Breast epithelium (tissue), 4 donors: Measurements from ENCODE around the gene CLNK. TPM values are rescaled to one million over a fixed set of nuclear protein-coding genes. Genes with fewer than 3 reads are reported as not detected.

ENCODE experiments used
- DNase-seq, 2 donors: peaks; one replicate each; pipeline ENCODE4 v3.0.0-alpha.2; 2019; ENCODE audit warnings: low spot score in 2 of 2
- H3K27ac ChIP-seq, 2 donors: fragments of 200-600 bp; sonication (generic) in 1 of 2; one replicate each; pipeline ENCODE4 v1.5.1; 2016 to 2019; ENCODE audit warnings: mild to moderate bottlenecking in 1 of 2
- H3K27me3 ChIP-seq, 2 donors: fragments of 200-600 bp; sonication (generic) in 1 of 2; one replicate each; pipeline versions ENCODE4 v1.5.1 to v1.6.0; 2017 to 2019; ENCODE audit warnings: control low read depth in 1 of 2, mild to moderate bottlenecking in 1 of 2
- H3K36me3 ChIP-seq: fragments of 200-600 bp; one replicate; pipeline ENCODE4 v1.5.1; 2019
- H3K4me1 ChIP-seq, 2 donors: fragments of 200-600 bp; sonication (generic); one replicate each; pipeline ENCODE4 v1.5.1; 2016 to 2019; ENCODE audit warnings: control low read depth in 1 of 2
- H3K4me3 ChIP-seq, 3 donors: fragments of 200-600 bp; sonication (generic); 1 replicate in 2 of 3; 2 replicates in 1 of 3; pipeline ENCODE4 v1.5.1; 2016 to 2019; ENCODE audit warnings: mild to moderate bottlenecking in 3 of 3, moderate library complexity in 2 of 3
- H3K9me3 ChIP-seq, 2 donors: fragments of 200-600 bp; sonication (generic) in 1 of 2; one replicate each; pipeline ENCODE4 v1.5.1; 2016 to 2019; ENCODE audit warnings: control low read depth in 1 of 2
- CTCF ChIP-seq, 3 donors: fragments of 450-650 bp; IDR thresholded peaks; one replicate each; pipeline ENCODE4 v1.5.1; 2016 to 2017; ENCODE audit warnings: antibody characterized with exemption in 3 of 3, mild to moderate bottlenecking in 3 of 3, moderate library complexity in 3 of 3
- POLR2A ChIP-seq: fragments of 450-650 bp; IDR thresholded peaks from one replicate; pipeline ENCODE4 v1.6.1; 2016; ENCODE audit warnings: antibody characterized with exemption, mild to moderate bottlenecking, moderate library complexity
- POLR2AphosphoS5 ChIP-seq, 3 donors: sonication (generic); formaldehyde crosslinking; IDR thresholded peaks; one replicate each; pipeline ENCODE4 v1.6.1; 2017; ENCODE audit warnings: antibody characterized with exemption in 3 of 3
- intact Hi-C: fragments of 100-400 bp; cut with DNase I; formaldehyde crosslinking; loops from one replicate; pipeline ENCODE4 v1.15.1; 2023; ENCODE audit warnings: low total_unique reads
- total RNA-seq, 3 donors: library from RNA; depleted of rRNA; stranded (reverse); fragments of >200 nt; gene quantifications; one replicate each; pipeline ENCODE4 v1.1.0, GENCODE V29; 2016

Gene CLNK
- total RNA-seq, 3 donors from 2014 or later = under 0.01 TPM; not detected in 2

DNA sequence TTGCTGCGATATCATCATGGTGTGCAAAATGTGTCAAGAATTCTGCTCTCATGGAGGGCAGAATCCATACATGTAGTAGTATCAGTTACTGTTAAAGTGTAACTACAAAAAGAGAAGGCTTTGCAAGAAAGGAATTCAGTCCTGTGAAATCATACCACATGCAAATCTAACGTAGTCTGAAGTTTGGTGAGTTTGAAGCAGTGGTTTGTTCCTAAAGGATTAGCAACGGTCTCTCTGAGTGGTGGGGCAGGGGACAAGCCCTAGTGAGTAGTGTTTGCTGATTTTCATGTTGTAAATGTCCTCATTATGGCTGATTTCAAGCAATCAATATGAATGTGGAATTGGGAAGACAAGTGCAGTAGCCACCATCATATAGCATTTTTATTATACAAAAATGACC, 47.1 kb upstream of the CLNK start:
- H3K27me3 ChIP-seq = no peaks in the 10 kb centered on the region
- H3K4me3 ChIP-seq = no peak overlapping the region
- no peak for DNase-seq
- H3K36me3 ChIP-seq = no peaks in the 10 kb centered on the region
- no peaks in the 10 kb centered on the region for H3K9me3 ChIP-seq
- no peak overlapping the region for H3K27ac ChIP-seq
- intact Hi-C loops = no loop called here
- TF ChIP-seq POLR2AphosphoS5 (IDR thresholded peaks at IDR 0.05) (no peak), CTCF (IDR thresholded peaks at IDR 0.05) (no peak), POLR2A (no peak)
- H3K4me1 ChIP-seq = no peaks in the 10 kb centered on the region

DNA sequence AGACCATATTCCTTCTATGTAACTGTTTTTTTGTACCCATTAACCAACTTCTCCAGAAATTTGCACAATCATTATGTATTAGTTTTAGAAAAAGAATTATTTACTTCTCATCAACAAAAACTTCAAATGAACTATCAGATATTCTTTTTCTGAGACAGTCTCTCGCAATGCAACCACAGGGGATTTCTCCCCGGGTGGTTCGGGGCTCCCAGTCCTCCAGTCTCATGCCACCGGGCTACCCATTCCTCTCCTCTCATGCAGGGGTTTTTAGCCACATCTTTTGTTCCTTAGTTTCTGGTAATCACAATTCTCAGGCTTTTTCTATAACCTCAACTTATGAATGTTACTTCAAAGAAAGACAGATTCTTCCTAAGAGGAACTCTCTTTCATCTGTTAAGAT, 46.6 kb upstream of the CLNK start:
- Histone ChIP-seq H3K27ac (no peak overlapping the region), H3K9me3 (no peaks in the 10 kb centered on the region), H3K4me3 (no peak overlapping the region), H3K27me3 (no peaks in the 10 kb centered on the region), H3K4me1 (no peaks in the 10 kb centered on the region), H3K36me3 (no peaks in the 10 kb centered on the region)
- TF ChIP-seq CTCF (IDR thresholded peaks at IDR 0.05) (no peak), POLR2A (no peak), POLR2AphosphoS5 (IDR thresholded peaks at IDR 0.05) (no peak)
- no peak for DNase-seq
- intact Hi-C loops = no loop called here

- intact Hi-C loops = no loop called here
- H3K27ac ChIP-seq = no peak overlapping the region
Measured at GRCh38 chr4:10730590-10730989, 46.0 kb upstream of the CLNK start.

GRCh38 chr4:10730019-10730418, 45.5 kb upstream of the CLNK start:
- Histone ChIP-seq H3K4me1 (no peaks in the 10 kb centered on the region), H3K36me3 (no peaks in the 10 kb centered on the region), H3K27ac (no peak overlapping the region), H3K4me3 (no peak overlapping the region), H3K27me3 (no peaks in the 10 kb centered on the region), H3K9me3 (no peaks in the 10 kb centered on the region)
- intact Hi-C loops = no loop called here
- TF ChIP-seq CTCF (IDR thresholded peaks at IDR 0.05) = no peak
- TF ChIP-seq POLR2AphosphoS5 (IDR thresholded peaks at IDR 0.05) = no peak
- no peak for TF ChIP-seq POLR2A
- no peak for DNase-seq

More at GRCh38 chr4:10730590-10730989, 46.0 kb upstream of the CLNK start:
- TF ChIP-seq CTCF (IDR thresholded peaks at IDR 0.05) = no peak
- no peak for TF ChIP-seq POLR2AphosphoS5 (IDR thresholded peaks at IDR 0.05)
- no peak for TF ChIP-seq POLR2A
- no peaks in the 10 kb centered on the region for H3K9me3 ChIP-seq
- no peaks in the 10 kb centered on the region for H3K36me3 ChIP-seq
- DNase-seq = no peak
- no peaks in the 10 kb centered on the region for H3K4me1 ChIP-seq
- no peaks in the 10 kb centered on the region for H3K27me3 ChIP-seq
- H3K4me3 ChIP-seq = no peak overlapping the region

- Histone ChIP-seq H3K27ac (no peak overlapping the region), H3K36me3 (no peaks in the 10 kb centered on the region), H3K4me1 (no peaks in the 10 kb centered on the region), H3K9me3 (no peaks in the 10 kb centered on the region), H3K4me3 (no peak overlapping the region), H3K27me3 (no peaks in the 10 kb centered on the region)
- intact Hi-C loops = no loop called here
- no peak for DNase-seq
- no peak for TF ChIP-seq POLR2AphosphoS5 (IDR thresholded peaks at IDR 0.05)
- TF ChIP-seq CTCF (IDR thresholded peaks at IDR 0.05) = no peak
- TF ChIP-seq POLR2A = no peak
Measured at GRCh38 chr4:10729366-10729765, 44.8 kb upstream of the CLNK start.
